H1 (cell line): ENCODE data around the gene SLFN14.

ENCODE experiments used
- CEBPB ChIP-seq: IDR thresholded peaks from 2 replicates; pipeline ENCODE4 v1.6.1; 2012; ENCODE audit warnings: low read depth, low read length
- EZH2 ChIP-seq: fragments of 200-600 bp; sonication (generic); IDR thresholded peaks from 2 replicates; pipeline ENCODE4 v1.7.1; 2012; ENCODE audit warnings: low read depth, mild to moderate bottlenecking, moderate library complexity, low read length, inconsistent platforms; ENCODE audit not compliant: severe bottlenecking
- PHF8 ChIP-seq: fragments of 200-600 bp; sonication (generic); conservative IDR thresholded peaks from 2 replicates; pipeline ENCODE4 v1.7.1; 2012; ENCODE audit warnings: low read depth, mild to moderate bottlenecking, inconsistent platforms, low read length, moderate library complexity
- POLR2A ChIP-seq, 2 experiments: IDR thresholded peaks; 1 replicate in 1 of 2; 2 replicates in 1 of 2; pipeline ENCODE4 v1.6.1; 2011; ENCODE audit warnings: low read depth in 2 of 2, low read length in 2 of 2, mild to moderate bottlenecking in 2 of 2; ENCODE audit errors: control extremely low read depth in 1 of 2
- POLR2AphosphoS5 ChIP-seq: IDR thresholded peaks from 2 replicates; pipeline ENCODE4 v1.6.1; 2011; ENCODE audit warnings: low read depth, low read length
- RAD21 ChIP-seq, 2 experiments: IDR thresholded peaks in 1 of 2; conservative IDR thresholded peaks in 1 of 2; 2 replicates each; pipeline ENCODE4 v1.6.1; 2011; ENCODE audit warnings: low read depth in 2 of 2, low read length in 2 of 2, improper control_type of control experiment in 1 of 2, inconsistent platforms in 1 of 2, mild to moderate bottlenecking in 1 of 2, moderate library complexity in 1 of 2
- TF ChIP-seq, protein P1 (sequence below), 3 experiments: IDR thresholded peaks; 1 replicate in 2 of 3; 2 replicates in 1 of 3; pipeline versions ENCODE4 v1.5.1 to v1.6.1; 2011; ENCODE audit warnings: low read length in 3 of 3, mild to moderate bottlenecking in 3 of 3, inconsistent platforms in 2 of 3, low read depth in 1 of 3, moderate library complexity in 1 of 3; ENCODE audit not compliant: insufficient read depth in 1 of 3; ENCODE audit errors: control extremely low read depth in 1 of 3

DNA sequence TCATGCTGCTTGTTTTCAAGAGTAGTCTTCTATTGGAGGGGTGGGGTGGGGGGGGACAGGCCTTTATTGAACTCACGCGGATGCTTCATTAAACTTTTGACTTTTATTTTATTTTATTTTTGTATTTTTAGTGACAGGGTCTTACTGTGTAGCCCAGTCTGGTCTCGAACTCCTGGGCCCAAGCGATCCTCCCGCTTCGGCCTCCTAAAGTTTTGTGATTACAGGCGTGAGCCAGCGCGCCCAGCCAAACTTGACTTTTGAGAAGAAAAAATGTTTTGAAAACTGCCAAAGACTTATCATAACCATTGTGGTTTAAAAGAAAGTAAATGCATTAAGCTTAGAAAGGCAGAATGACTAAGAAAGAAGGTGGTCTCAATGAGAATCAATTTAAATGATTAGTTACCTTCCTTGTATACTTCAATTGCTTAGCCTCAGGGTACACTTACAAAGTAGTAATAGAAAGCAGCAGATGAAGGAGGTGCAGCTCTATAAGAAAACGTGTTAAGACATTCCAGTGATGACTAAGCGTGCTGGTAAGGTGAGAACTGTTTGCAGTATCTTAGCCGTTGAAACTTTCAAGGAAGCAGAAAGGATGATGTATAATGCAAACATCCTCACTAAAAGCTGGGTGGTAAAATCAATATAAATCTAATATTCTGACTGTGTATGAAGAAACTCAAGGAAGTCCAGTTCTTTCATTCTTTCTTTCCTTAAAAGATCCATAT, 27.7 kb upstream of the SLFN14 start:
- no peak for TF ChIP-seq EZH2
- TF ChIP-seq, protein P1, sequence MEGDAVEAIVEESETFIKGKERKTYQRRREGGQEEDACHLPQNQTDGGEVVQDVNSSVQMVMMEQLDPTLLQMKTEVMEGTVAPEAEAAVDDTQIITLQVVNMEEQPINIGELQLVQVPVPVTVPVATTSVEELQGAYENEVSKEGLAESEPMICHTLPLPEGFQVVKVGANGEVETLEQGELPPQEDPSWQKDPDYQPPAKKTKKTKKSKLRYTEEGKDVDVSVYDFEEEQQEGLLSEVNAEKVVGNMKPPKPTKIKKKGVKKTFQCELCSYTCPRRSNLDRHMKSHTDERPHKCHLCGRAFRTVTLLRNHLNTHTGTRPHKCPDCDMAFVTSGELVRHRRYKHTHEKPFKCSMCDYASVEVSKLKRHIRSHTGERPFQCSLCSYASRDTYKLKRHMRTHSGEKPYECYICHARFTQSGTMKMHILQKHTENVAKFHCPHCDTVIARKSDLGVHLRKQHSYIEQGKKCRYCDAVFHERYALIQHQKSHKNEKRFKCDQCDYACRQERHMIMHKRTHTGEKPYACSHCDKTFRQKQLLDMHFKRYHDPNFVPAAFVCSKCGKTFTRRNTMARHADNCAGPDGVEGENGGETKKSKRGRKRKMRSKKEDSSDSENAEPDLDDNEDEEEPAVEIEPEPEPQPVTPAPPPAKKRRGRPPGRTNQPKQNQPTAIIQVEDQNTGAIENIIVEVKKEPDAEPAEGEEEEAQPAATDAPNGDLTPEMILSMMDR (IDR thresholded peaks at IDR 0.05; ENCODE audit: control extremely low read depth in 1 of 3, insufficient read depth in 1 of 3, low read depth in 1 of 3, low read length in 3 of 3), result no peak
- no peak for TF ChIP-seq POLR2AphosphoS5
- TF ChIP-seq POLR2A (IDR thresholded peaks at IDR 0.05; ENCODE audit: control extremely low read depth in 1 of 2, low read depth in 2 of 2, low read length in 2 of 2), result no peak
- no peak for TF ChIP-seq PHF8
- TF ChIP-seq CEBPB, result no peak
- no peak for TF ChIP-seq RAD21 (IDR thresholded peaks at IDR 0.05 in 1 of 2, conservative IDR thresholded peaks at IDR 0.05 in 1 of 2; ENCODE audit: low read depth in 2 of 2, low read length in 2 of 2)
